K562 (cell line): ENCODE results near the gene STK24. TPM values are rescaled to one million over a fixed set of nuclear protein-coding genes. Genes with fewer than 3 reads are reported as not detected.
A peak's percentile ranks its signal among the peaks of the same experiment; 100 is the strongest.

Experiments
- ATF7 ChIP-seq: fragments of 450-650 bp; IDR thresholded peaks from 2 replicates; pipeline ENCODE4 v1.7.1; 2014; ENCODE audit warnings: mild to moderate bottlenecking, moderate library complexity
- BRCA1 ChIP-seq, 2 experiments: fragments of 450-650 bp in 1 of 2; sonication (generic) in 1 of 2; formaldehyde crosslinking in 1 of 2; IDR thresholded peaks; 2 replicates each; pipeline versions ENCODE4 v1.5.0 to v1.6.1; 2017 to 2020; ENCODE audit warnings: mild to moderate bottlenecking in 1 of 2, missing genetic modification reagents in 1 of 2
- CREB1 ChIP-seq, 2 experiments: sonication (generic) in 1 of 2; formaldehyde crosslinking in 1 of 2; IDR thresholded peaks; 2 replicates each; pipeline versions ENCODE4 v1.6.1 to v1.8.0; 2012 to 2022; ENCODE audit warnings: inconsistent platforms in 1 of 2, mild to moderate bottlenecking in 1 of 2, missing genetic modification reagents in 1 of 2, moderate library complexity in 1 of 2
- CREB3L1 ChIP-seq: fragments of 450-650 bp; IDR thresholded peaks from 2 replicates; pipeline ENCODE4 v1.6.1; 2014; ENCODE audit warnings: low read depth, mild to moderate bottlenecking, moderate library complexity, borderline replicate concordance
- DIDO1 ChIP-seq: fragments of 450-650 bp; IDR thresholded peaks from 2 replicates; pipeline ENCODE4 v1.6.1; 2016; ENCODE audit warnings: low read depth, missing biosample characterization, missing genetic modification characterization
- ILK ChIP-seq: fragments of 450-650 bp; IDR thresholded peaks from 2 replicates; pipeline ENCODE4 v1.6.1; 2016; ENCODE audit warnings: missing genetic modification characterization, low read depth, mild to moderate bottlenecking, missing compliant biosample characterization, moderate library complexity, borderline replicate concordance
- PKNOX1 ChIP-seq: fragments of 450-650 bp; IDR thresholded peaks from 2 replicates; pipeline ENCODE4 v1.6.1; 2016
- ZC3H11A ChIP-seq: IDR thresholded peaks from 2 replicates; pipeline ENCODE4 v1.6.1; 2012; ENCODE audit warnings: low read depth, low read length, improper control_type of control experiment
- ZNF449 ChIP-seq: fragments of 250-450 bp; sonication (Bioruptor Pico); IDR thresholded peaks from 2 replicates; pipeline ENCODE4 v1.8.0; 2022; ENCODE audit warnings: moderate library complexity, mild to moderate bottlenecking, inconsistent platforms
- polyA plus RNA-seq, 8 experiments: library from polyadenylated mRNA; depleted of rRNA in 4 of 8; stranded (reverse) in 5 of 8; unstranded in 3 of 8; fragments of >200 nt; fragmentation: Nextera tagmentation in 2 of 8; fragmentation: Illumina TruSeq in 1 of 8; extraction: Ambion mirVana in 2 of 8; extraction: Trizol in 1 of 8; gene quantifications; 2 replicates each; pipeline versions ENCODE4 v1.2.1 to v1.2.3, GENCODE V29; 2011 to 2014; ENCODE audit warnings: inconsistent platforms in 1 of 8, missing spikeins in 1 of 8
- total RNA-seq, 7 experiments: library from RNA; depleted of rRNA in 6 of 7; stranded (reverse); fragments of >200 nt in 6 of 7; fragmentation: Illumina TruSeq in 2 of 7; extraction: Trizol in 2 of 7; gene quantifications; 2 replicates each; pipeline versions ENCODE4 v1.2.1 to v1.2.3, GENCODE V29; 2011 to 2021; ENCODE audit warnings: low replicate concordance in 1 of 7
- TF ChIP-seq, protein P1 (sequence below), 2 experiments: fragments of 450-650 bp in 1 of 2; sonication (generic) in 1 of 2; formaldehyde crosslinking in 1 of 2; IDR thresholded peaks; 2 replicates each; pipeline versions ENCODE4 v1.7.1 to v1.9.0; 2016 to 2022; ENCODE audit warnings: inconsistent platforms in 1 of 2, mild to moderate bottlenecking in 1 of 2, missing genetic modification reagents in 1 of 2
- TF ChIP-seq, protein P2 (sequence below): fragments of 250-450 bp; sonication (Bioruptor Pico); IDR thresholded peaks from 2 replicates; pipeline ENCODE4 v1.5.0; 2020; ENCODE audit warnings: mild to moderate bottlenecking, borderline replicate concordance

STK24 gene
- total and polyA plus RNA-seq, 9 of the 15 experiments (the other 6 are each of a cell fraction or from before 2014, with no cell fraction given) = 3.8 to 78.4 (median 28.2) TPM

- TF ChIP-seq ILK (tag) (no peak), BRCA1 (IDR thresholded peaks at IDR 0.05) (no peak), BRCA1 (CRISPR knock-in tag; IDR thresholded peaks at IDR 0.05) (no peak), ATF7 (0 out of 2 replicates have a peak, but pooled peaks have one; percentile 12), ZC3H11A (no peak), CREB3L1 (no peak), ZNF449 (no peak), CREB1 (IDR thresholded peaks at IDR 0.05) (no peak), CREB1 (CRISPR knock-in tag; IDR thresholded peaks at IDR 0.05) (no peak), PKNOX1 (0 out of 2 replicates have a peak, but pooled peaks have one; percentile 5), DIDO1 (tag) (no peak)
- TF ChIP-seq, protein P1, sequence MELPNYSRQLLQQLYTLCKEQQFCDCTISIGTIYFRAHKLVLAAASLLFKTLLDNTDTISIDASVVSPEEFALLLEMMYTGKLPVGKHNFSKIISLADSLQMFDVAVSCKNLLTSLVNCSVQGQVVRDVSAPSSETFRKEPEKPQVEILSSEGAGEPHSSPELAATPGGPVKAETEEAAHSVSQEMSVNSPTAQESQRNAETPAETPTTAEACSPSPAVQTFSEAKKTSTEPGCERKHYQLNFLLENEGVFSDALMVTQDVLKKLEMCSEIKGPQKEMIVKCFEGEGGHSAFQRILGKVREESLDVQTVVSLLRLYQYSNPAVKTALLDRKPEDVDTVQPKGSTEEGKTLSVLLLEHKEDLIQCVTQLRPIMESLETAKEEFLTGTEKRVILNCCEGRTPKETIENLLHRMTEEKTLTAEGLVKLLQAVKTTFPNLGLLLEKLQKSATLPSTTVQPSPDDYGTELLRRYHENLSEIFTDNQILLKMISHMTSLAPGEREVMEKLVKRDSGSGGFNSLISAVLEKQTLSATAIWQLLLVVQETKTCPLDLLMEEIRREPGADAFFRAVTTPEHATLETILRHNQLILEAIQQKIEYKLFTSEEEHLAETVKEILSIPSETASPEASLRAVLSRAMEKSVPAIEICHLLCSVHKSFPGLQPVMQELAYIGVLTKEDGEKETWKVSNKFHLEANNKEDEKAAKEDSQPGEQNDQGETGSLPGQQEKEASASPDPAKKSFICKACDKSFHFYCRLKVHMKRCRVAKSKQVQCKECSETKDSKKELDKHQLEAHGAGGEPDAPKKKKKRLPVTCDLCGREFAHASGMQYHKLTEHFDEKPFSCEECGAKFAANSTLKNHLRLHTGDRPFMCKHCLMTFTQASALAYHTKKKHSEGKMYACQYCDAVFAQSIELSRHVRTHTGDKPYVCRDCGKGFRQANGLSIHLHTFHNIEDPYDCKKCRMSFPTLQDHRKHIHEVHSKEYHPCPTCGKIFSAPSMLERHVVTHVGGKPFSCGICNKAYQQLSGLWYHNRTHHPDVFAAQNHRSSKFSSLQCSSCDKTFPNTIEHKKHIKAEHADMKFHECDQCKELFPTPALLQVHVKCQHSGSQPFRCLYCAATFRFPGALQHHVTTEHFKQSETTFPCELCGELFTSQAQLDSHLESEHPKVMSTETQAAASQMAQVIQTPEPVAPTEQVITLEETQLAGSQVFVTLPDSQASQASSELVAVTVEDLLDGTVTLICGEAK (IDR thresholded peaks at IDR 0.05) = peak; percentile 81
- TF ChIP-seq, protein P1 (CRISPR knock-in tag; IDR thresholded peaks at IDR 0.05) = no peak
- TF ChIP-seq, protein P2, sequence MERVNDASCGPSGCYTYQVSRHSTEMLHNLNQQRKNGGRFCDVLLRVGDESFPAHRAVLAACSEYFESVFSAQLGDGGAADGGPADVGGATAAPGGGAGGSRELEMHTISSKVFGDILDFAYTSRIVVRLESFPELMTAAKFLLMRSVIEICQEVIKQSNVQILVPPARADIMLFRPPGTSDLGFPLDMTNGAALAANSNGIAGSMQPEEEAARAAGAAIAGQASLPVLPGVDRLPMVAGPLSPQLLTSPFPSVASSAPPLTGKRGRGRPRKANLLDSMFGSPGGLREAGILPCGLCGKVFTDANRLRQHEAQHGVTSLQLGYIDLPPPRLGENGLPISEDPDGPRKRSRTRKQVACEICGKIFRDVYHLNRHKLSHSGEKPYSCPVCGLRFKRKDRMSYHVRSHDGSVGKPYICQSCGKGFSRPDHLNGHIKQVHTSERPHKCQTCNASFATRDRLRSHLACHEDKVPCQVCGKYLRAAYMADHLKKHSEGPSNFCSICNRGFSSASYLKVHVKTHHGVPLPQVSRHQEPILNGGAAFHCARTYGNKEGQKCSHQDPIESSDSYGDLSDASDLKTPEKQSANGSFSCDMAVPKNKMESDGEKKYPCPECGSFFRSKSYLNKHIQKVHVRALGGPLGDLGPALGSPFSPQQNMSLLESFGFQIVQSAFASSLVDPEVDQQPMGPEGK = no peak
Observed at GRCh38 chr13:98476538-98476966, 100.4 kb downstream of the STK24 start (continued).
